Endodermal cell (in vitro differentiated cells): ENCODE measurements around the gene NAA15. TPM values are rescaled to one million over a fixed set of nuclear protein-coding genes. Genes with fewer than 3 reads are reported as not detected.

ENCODE experiments used
- DNase-seq: peaks from one replicate; pipeline ENCODE4 v3.0.0-alpha.2; 2017
- H3K27ac ChIP-seq: 2 replicates; pipeline ENCODE4 v1.5.1; 2013; ENCODE audit warnings: mild to moderate bottlenecking, low read depth, low read length, moderate library complexity
- H3K27me3 ChIP-seq: 2 replicates; pipeline ENCODE4 v1.6.1; 2013; ENCODE audit warnings: mild to moderate bottlenecking, low read length, moderate library complexity; ENCODE audit not compliant: insufficient read depth, control insufficient read depth, poor library complexity, severe bottlenecking
- H3K36me3 ChIP-seq: 2 replicates; pipeline ENCODE4 v1.7.0; 2013; ENCODE audit warnings: mild to moderate bottlenecking, low read length, moderate library complexity; ENCODE audit not compliant: control insufficient read depth, insufficient read depth
- H3K4me1 ChIP-seq: one replicate; pipeline ENCODE4 v1.7.0; 2013; ENCODE audit warnings: low read length; ENCODE audit not compliant: control insufficient read depth, insufficient read depth
- H3K4me3 ChIP-seq: 2 replicates; pipeline ENCODE4 v1.5.1; 2013; ENCODE audit warnings: mild to moderate bottlenecking, low read length, moderate library complexity
- H3K9ac ChIP-seq: 2 replicates; pipeline ENCODE4 v1.6.1; 2013; ENCODE audit warnings: mild to moderate bottlenecking, low read length, moderate library complexity; ENCODE audit not compliant: poor library complexity, severe bottlenecking; ENCODE audit errors: extremely low read depth
- H3K9me3 ChIP-seq: 2 replicates; pipeline ENCODE4 v1.6.1; 2013; ENCODE audit warnings: mild to moderate bottlenecking, low read length, moderate library complexity; ENCODE audit not compliant: control insufficient read depth
- H3K27ac Mint-ChIP-seq: 2 replicates; pipeline ENCODE4 v1.8.0; 2020; ENCODE audit warnings: mixed read lengths
- H3K27me3 Mint-ChIP-seq: 2 replicates; pipeline ENCODE4 v1.8.0; 2021; ENCODE audit warnings: mild to moderate bottlenecking, mixed read lengths; ENCODE audit not compliant: insufficient read depth
- H3K36me3 Mint-ChIP-seq: 2 replicates; pipeline ENCODE4 v1.8.0; 2020; ENCODE audit warnings: low read depth, mixed read lengths
- H3K4me1 Mint-ChIP-seq: 2 replicates; pipeline ENCODE4 v1.8.0; 2020; ENCODE audit warnings: mixed read lengths
- H3K4me3 Mint-ChIP-seq: 2 replicates; pipeline ENCODE4 v1.8.0; 2020; ENCODE audit warnings: mild to moderate bottlenecking, moderate library complexity, mixed read lengths
- H3K9me3 Mint-ChIP-seq: 2 replicates; pipeline ENCODE4 v1.8.0; 2020; ENCODE audit warnings: mild to moderate bottlenecking, mixed read lengths
- WGBS, 2 experiments: methylation state at CpG; one replicate each; pipeline versions ENCODE4 v1.1.5 to v1.1.7; 2013; ENCODE audit warnings: missing lambda C conversion rate in 2 of 2, mixed read lengths in 1 of 2; ENCODE audit not compliant: insufficient coverage in 1 of 2, insufficient read length in 1 of 2; 5-methylcytosine and 5-hydroxymethylcytosine counted together
- total RNA-seq, 2 donors: library from RNA; stranded (reverse); fragmentation: NEBNext Ultra II Directional in 1 of 2; extraction: Animal tissue kit (Norgen Biotek cat#: 25700) in 1 of 2; gene quantifications; 2 replicates in 1 of 2; 3 replicates in 1 of 2; pipeline ENCODE4 v1.2.1, GENCODE V29; 2021
- TF ChIP-seq, protein P1 (sequence below): fragments of 200-600 bp; sonication (generic); conservative IDR thresholded peaks from 2 replicates; pipeline ENCODE4 v1.5.0; 2021; ENCODE audit warnings: antibody characterized with exemption, mild to moderate bottlenecking

NAA15 gene
- total RNA-seq, 2 donors from 2014 or later = 64.7 to 78.9 TPM

DNA sequence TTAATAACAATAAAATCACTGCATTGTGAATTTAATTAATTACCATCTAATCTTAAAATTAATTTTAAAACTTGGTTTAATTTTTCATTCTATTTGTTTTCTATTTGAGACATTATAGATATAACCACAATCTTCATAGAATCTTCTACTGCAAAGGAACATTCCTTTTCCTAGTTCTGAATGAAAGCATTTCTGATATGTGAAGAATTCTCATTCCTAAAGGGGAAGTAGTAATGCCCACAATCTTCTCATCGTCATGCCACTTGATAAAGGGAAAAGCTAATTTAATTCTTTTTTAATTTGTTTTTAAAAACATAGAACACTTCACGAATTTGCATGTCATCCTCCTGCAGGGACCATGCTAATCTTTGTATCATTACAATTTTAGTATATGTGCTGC lies 45.0 kb upstream of the NAA15 start:
- WGBS, 2 experiments = 50 to 57% methylated on average over 1 of the region's 2 CpGs
- H3K36me3 Mint-ChIP-seq = no peaks in the 10 kb centered on the region
- no peaks in the 10 kb centered on the region for H3K9me3 ChIP-seq

DNA sequence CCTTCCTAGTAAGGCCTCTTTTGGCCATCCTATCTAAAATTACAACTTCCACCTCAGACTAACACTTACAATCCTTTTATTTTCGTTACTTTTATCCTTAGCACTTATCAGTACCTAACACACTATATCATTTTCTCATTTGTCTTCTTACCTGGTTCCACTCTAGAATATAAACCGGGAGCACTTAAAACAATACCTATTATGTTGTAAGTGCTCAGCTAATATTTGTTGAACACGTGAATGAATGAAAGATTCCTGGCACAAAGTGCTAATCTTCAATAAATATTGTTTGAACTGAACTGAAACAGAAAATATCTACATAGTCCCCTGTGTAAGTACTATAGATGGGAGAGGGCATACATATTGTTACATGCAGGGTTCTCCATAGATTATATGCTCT lies 35.7 kb upstream of the NAA15 start:
- H3K27me3 ChIP-seq = no peaks in the 10 kb centered on the region
- peak overlapping the region; percentile 63 for H3K4me3 ChIP-seq
- no peak overlapping the region for H3K4me3 Mint-ChIP-seq
- H3K36me3 Mint-ChIP-seq = no peaks in the 10 kb centered on the region
- no peak for DNase-seq
- no peaks in the 10 kb centered on the region for H3K36me3 ChIP-seq
- no peak overlapping the region for H3K27ac Mint-ChIP-seq
- H3K9me3 ChIP-seq = no peaks in the 10 kb centered on the region
- H3K27ac ChIP-seq = no peak overlapping the region
- H3K4me1 Mint-ChIP-seq = peaks cover 20% of the 10 kb centered on the region
- H3K27me3 Mint-ChIP-seq = no peaks in the 10 kb centered on the region
- peaks cover 4% of the 10 kb centered on the region for H3K4me1 ChIP-seq
- TF ChIP-seq, protein P1, sequence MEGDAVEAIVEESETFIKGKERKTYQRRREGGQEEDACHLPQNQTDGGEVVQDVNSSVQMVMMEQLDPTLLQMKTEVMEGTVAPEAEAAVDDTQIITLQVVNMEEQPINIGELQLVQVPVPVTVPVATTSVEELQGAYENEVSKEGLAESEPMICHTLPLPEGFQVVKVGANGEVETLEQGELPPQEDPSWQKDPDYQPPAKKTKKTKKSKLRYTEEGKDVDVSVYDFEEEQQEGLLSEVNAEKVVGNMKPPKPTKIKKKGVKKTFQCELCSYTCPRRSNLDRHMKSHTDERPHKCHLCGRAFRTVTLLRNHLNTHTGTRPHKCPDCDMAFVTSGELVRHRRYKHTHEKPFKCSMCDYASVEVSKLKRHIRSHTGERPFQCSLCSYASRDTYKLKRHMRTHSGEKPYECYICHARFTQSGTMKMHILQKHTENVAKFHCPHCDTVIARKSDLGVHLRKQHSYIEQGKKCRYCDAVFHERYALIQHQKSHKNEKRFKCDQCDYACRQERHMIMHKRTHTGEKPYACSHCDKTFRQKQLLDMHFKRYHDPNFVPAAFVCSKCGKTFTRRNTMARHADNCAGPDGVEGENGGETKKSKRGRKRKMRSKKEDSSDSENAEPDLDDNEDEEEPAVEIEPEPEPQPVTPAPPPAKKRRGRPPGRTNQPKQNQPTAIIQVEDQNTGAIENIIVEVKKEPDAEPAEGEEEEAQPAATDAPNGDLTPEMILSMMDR = no peak
- no peaks in the 10 kb centered on the region for H3K9me3 Mint-ChIP-seq
- 50 to 64% methylated on average over 2 to 3 of the region's 3 CpGs for WGBS, 2 experiments
- H3K9ac ChIP-seq = no peak overlapping the region

More for the DNA sequence above, 45.0 kb upstream of the NAA15 start:
- Histone ChIP-seq H3K9ac (no peak overlapping the region), H3K27me3 (no peaks in the 10 kb centered on the region), H3K36me3 (no peaks in the 10 kb centered on the region), H3K4me3 (no peak overlapping the region), H3K4me1 (no peaks in the 10 kb centered on the region), H3K27ac (no peak overlapping the region)
- Mint-ChIP-seq H3K9me3 (no peaks in the 10 kb centered on the region), H3K27me3 (no peaks in the 10 kb centered on the region), H3K4me1 (no peaks in the 10 kb centered on the region), H3K27ac (no peak overlapping the region), H3K4me3 (no peak overlapping the region)
- no peak for DNase-seq
- TF ChIP-seq, protein P1 = no peak

DNA sequence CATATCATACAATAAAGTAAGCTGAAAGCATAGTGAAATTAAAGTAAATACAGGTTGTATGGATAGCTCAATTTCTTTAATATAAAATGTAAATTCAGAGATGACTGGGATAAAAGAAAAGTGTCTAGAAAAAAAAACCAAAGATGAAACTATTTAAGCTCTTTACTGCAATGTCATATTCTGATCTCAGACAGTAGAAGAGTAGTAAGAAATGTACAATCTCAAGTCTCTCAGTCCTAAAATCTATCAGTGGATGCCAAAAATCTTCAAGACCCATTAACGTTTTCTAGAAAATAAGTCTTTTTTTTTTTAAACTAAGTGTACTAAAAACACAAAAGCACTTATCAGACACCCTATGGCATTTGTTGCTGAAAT lies 35.1 kb upstream of the NAA15 start:
- TF ChIP-seq, protein P1 = no peak
- Histone ChIP-seq H3K9me3 (no peaks in the 10 kb centered on the region), H3K4me1 (peaks cover 4% of the 10 kb centered on the region), H3K36me3 (no peaks in the 10 kb centered on the region), H3K4me3 (peak overlapping the region; percentile 63), H3K27ac (no peak overlapping the region), H3K27me3 (no peaks in the 10 kb centered on the region), H3K9ac (no peak overlapping the region)
- Mint-ChIP-seq H3K36me3 (no peaks in the 10 kb centered on the region), H3K4me1 (peaks cover 20% of the 10 kb centered on the region), H3K27ac (no peak overlapping the region), H3K4me3 (peak overlapping the region; percentile 13), H3K27me3 (no peaks in the 10 kb centered on the region), H3K9me3 (no peaks in the 10 kb centered on the region)
- 29 to 62% methylated on average over 1 of the region's 1 CpG for WGBS, 2 experiments
- DNase-seq = no peak
